IMR-90 (cell line): ENCODE results near the gene LAMA3. TPM values are rescaled to one million over a fixed set of nuclear protein-coding genes. Genes with fewer than 3 reads are reported as not detected.

Experiments
- ATAC-seq: fragments of 200-7000 bp; cut with Tn5 transposase; 2 replicates; pipeline ENCODE4 v1.9.1; 2020; ENCODE audit warnings: low read depth, mild to moderate bottlenecking, moderate library complexity
- BruUV-seq: library from RNA; stranded (reverse); fragments of 400-500 nt; replicated peaks from 2 replicates; lab custom pipeline; 2021; lab: Mats Ljungman, UMichigan
- CTCF ChIA-PET: fragments of 300-600 bp; formaldehyde crosslinking; extraction: SDS; loops from one replicate; lab custom pipeline; 2021; ENCODE audit warnings: antibody characterized with exemption; lab: Yijun Ruan, JAX
- POLR2A ChIA-PET: fragments of 300-600 bp; sonication (Branson Sonifier 250); formaldehyde crosslinking; loops from one replicate; lab custom pipeline; 2022; ENCODE audit warnings: antibody characterized with exemption; ENCODE audit not compliant: unreplicated experiment; lab: Charles Lee
- DNase-seq: peaks from one replicate; pipeline ENCODE4 v3.0.0; 2013
- H2AFZ ChIP-seq: replicated peaks from 2 replicates; pipeline ENCODE3; 2013; ENCODE audit warnings: low read length, mild to moderate bottlenecking; ENCODE audit not compliant: poor library complexity
- H2AK5ac ChIP-seq: 2 replicates; pipeline ENCODE4 v1.6.1; 2013; ENCODE audit warnings: low read depth, low read length, inconsistent platforms
- H2AK9ac ChIP-seq: replicated peaks from 2 replicates; pipeline ENCODE3; 2013; ENCODE audit warnings: mild to moderate bottlenecking, low read depth, low read length, moderate library complexity; ENCODE audit not compliant: poor library complexity
- H2BK120ac ChIP-seq: 2 replicates; pipeline ENCODE4 v1.6.1; 2013; ENCODE audit warnings: low read depth, low read length, inconsistent platforms
- H2BK15ac ChIP-seq: 3 replicates; pipeline ENCODE4 v1.6.1; 2013; ENCODE audit warnings: low read depth, low read length, inconsistent platforms
- H2BK20ac ChIP-seq: 2 replicates; pipeline ENCODE4 v1.6.1; 2013; ENCODE audit warnings: low read depth, mild to moderate bottlenecking, inconsistent platforms, low read length, moderate library complexity
- H2BK5ac ChIP-seq: 2 replicates; pipeline ENCODE4 v1.6.1; 2013; ENCODE audit warnings: mild to moderate bottlenecking, low read depth, low read length, inconsistent platforms; ENCODE audit not compliant: poor library complexity, severe bottlenecking
- H3K14ac ChIP-seq: replicated peaks from 2 replicates; pipeline ENCODE4 v1.6.1; 2013; ENCODE audit warnings: low read depth, low read length, inconsistent platforms
- H3K18ac ChIP-seq: 2 replicates; pipeline ENCODE4 v1.6.1; 2013; ENCODE audit warnings: low read depth, low read length, control low read depth
- H3K23ac ChIP-seq: 2 replicates; pipeline ENCODE4 v1.6.1; 2013; ENCODE audit warnings: low read depth, low read length, inconsistent platforms
- H3K27ac ChIP-seq: 2 replicates; pipeline ENCODE4 v1.5.1; 2013; ENCODE audit warnings: mild to moderate bottlenecking, control low read depth, low read length; ENCODE audit not compliant: insufficient read depth
- H3K27me3 ChIP-seq: 2 replicates; pipeline ENCODE4 v1.6.1; 2013; ENCODE audit warnings: low read length; ENCODE audit not compliant: control insufficient read depth, insufficient read depth
- H3K36me3 ChIP-seq: 2 replicates; pipeline ENCODE4 v1.6.1; 2013; ENCODE audit warnings: low read length, mixed read lengths; ENCODE audit not compliant: control insufficient read depth, insufficient read depth
- H3K4ac ChIP-seq: 2 replicates; pipeline ENCODE4 v1.6.1; 2013; ENCODE audit warnings: low read depth, low read length, inconsistent platforms
- H3K4me1 ChIP-seq: 2 replicates; pipeline ENCODE4 v1.6.1; 2013; ENCODE audit warnings: low read length, mixed read lengths; ENCODE audit not compliant: control insufficient read depth, insufficient read depth
- H3K4me2 ChIP-seq: 2 replicates; pipeline ENCODE4 v1.6.1; 2013; ENCODE audit warnings: low read depth, mild to moderate bottlenecking, control low read depth, low read length, moderate library complexity
- H3K4me3 ChIP-seq: 2 replicates; pipeline ENCODE4 v1.5.1; 2013; ENCODE audit warnings: low read depth, mild to moderate bottlenecking, control low read depth, low read length, moderate library complexity; ENCODE audit not compliant: insufficient read depth
- H3K56ac ChIP-seq: 2 replicates; pipeline ENCODE4 v1.6.1; 2013; ENCODE audit warnings: low read length, inconsistent platforms; ENCODE audit not compliant: insufficient read depth; ENCODE audit errors: extremely low read depth
- H3K79me1 ChIP-seq, 2 experiments: 2 replicates each; pipeline ENCODE4 v1.6.1; 2013; ENCODE audit warnings: low read length in 2 of 2, inconsistent platforms in 1 of 2, low read depth in 1 of 2
- H3K9ac ChIP-seq: 2 replicates; pipeline ENCODE4 v1.6.1; 2013; ENCODE audit warnings: low read depth, low read length, control low read depth
- H3K9me1 ChIP-seq: 2 replicates; pipeline ENCODE4 v1.6.1; 2013; ENCODE audit warnings: low read length, inconsistent platforms; ENCODE audit not compliant: insufficient read depth
- H3K9me3 ChIP-seq: 2 replicates; pipeline ENCODE4 v1.6.1; 2013; ENCODE audit warnings: low read length; ENCODE audit not compliant: control insufficient read depth, insufficient read depth
- H4K20me1 ChIP-seq: 2 replicates; pipeline ENCODE4 v1.6.1; 2013; ENCODE audit warnings: low read length, inconsistent platforms; ENCODE audit not compliant: insufficient read depth
- H4K5ac ChIP-seq: 2 replicates; pipeline ENCODE4 v1.6.1; 2013; ENCODE audit warnings: mild to moderate bottlenecking, low read depth, low read length, control low read depth
- H4K8ac ChIP-seq, 2 experiments: 2 replicates each; pipeline ENCODE4 v1.6.1; 2013; ENCODE audit warnings: low read depth in 2 of 2, low read length in 2 of 2, control low read depth in 1 of 2, inconsistent platforms in 1 of 2
- H4K91ac ChIP-seq: 2 replicates; pipeline ENCODE4 v1.6.1; 2013; ENCODE audit warnings: low read depth, low read length, inconsistent platforms; ENCODE audit not compliant: insufficient read depth
- BHLHE40 ChIP-seq: fragments of 150-350 bp; IDR thresholded peaks from 2 replicates; pipeline ENCODE4 v1.6.1; 2016; ENCODE audit warnings: mild to moderate bottlenecking, low read depth, low read length
- CEBPB ChIP-seq: IDR thresholded peaks from 2 replicates; pipeline ENCODE4 v1.6.1; 2012; ENCODE audit warnings: low read depth, low read length, improper control_type of control experiment
- CHD1 ChIP-seq: IDR thresholded peaks from 2 replicates; pipeline ENCODE4 v1.6.1; 2012; ENCODE audit warnings: low read depth, low read length, improper control_type of control experiment
- CTCF ChIP-seq: conservative IDR thresholded peaks from 2 replicates; pipeline ENCODE4 v1.5.1; 2012; ENCODE audit warnings: mild to moderate bottlenecking, low read depth, low read length, improper control_type of control experiment
- ELK1 ChIP-seq: fragments of 150-350 bp; IDR thresholded peaks from 2 replicates; pipeline ENCODE4 v1.6.1; 2016; ENCODE audit warnings: low read depth, mild to moderate bottlenecking, low read length, moderate library complexity, borderline replicate concordance
- FOS ChIP-seq: fragments of 150-350 bp; IDR thresholded peaks from 2 replicates; pipeline ENCODE4 v1.6.1; 2016; ENCODE audit warnings: low read depth, low read length
- MAFK ChIP-seq: IDR thresholded peaks from 2 replicates; pipeline ENCODE4 v1.6.1; 2012; ENCODE audit warnings: low read depth, low read length, improper control_type of control experiment
- MAZ ChIP-seq: IDR thresholded peaks from 2 replicates; pipeline ENCODE4 v1.6.1; 2012; ENCODE audit warnings: low read depth, mild to moderate bottlenecking, low read length, improper control_type of control experiment, moderate library complexity, borderline replicate concordance
- MXI1 ChIP-seq: IDR thresholded peaks from 2 replicates; pipeline ENCODE4 v1.6.1; 2012; ENCODE audit warnings: low read depth, mild to moderate bottlenecking, low read length, moderate library complexity, borderline replicate concordance
- NFE2L2 ChIP-seq: fragments of 150-350 bp; IDR thresholded peaks from 2 replicates; pipeline ENCODE4 v1.6.1; 2016; ENCODE audit warnings: low read depth, mild to moderate bottlenecking, low read length
- POLR2A ChIP-seq: IDR thresholded peaks from 2 replicates; pipeline ENCODE4 v1.6.1; 2012; ENCODE audit warnings: mild to moderate bottlenecking, low read depth, low read length
- RAD21 ChIP-seq: IDR thresholded peaks from 2 replicates; pipeline ENCODE4 v1.6.1; 2012; ENCODE audit warnings: low read length, improper control_type of control experiment
- RCOR1 ChIP-seq: IDR thresholded peaks from 2 replicates; pipeline ENCODE4 v1.6.1; 2012; ENCODE audit warnings: mild to moderate bottlenecking, low read length, improper control_type of control experiment; ENCODE audit not compliant: insufficient replicate concordance
- RFX5 ChIP-seq: IDR thresholded peaks from 2 replicates; pipeline ENCODE4 v1.8.0; 2012; ENCODE audit warnings: low read depth, mild to moderate bottlenecking, low read length, moderate library complexity
- SMC3 ChIP-seq: fragments of 150-350 bp; IDR thresholded peaks from 2 replicates; pipeline ENCODE4 v1.6.1; 2016; ENCODE audit warnings: low read depth, mild to moderate bottlenecking, antibody characterized with exemption, low read length, moderate library complexity
- USF2 ChIP-seq: fragments of 150-350 bp; IDR thresholded peaks from 2 replicates; pipeline ENCODE4 v1.6.1; 2017; ENCODE audit warnings: mild to moderate bottlenecking, antibody characterized with exemption, low read length, low read depth
- WGBS, 2 experiments: methylation state at CpG; one replicate each; pipeline versions ENCODE4 v1.1.5 to v1.1.7; 2013; ENCODE audit warnings: missing lambda C conversion rate in 2 of 2; ENCODE audit not compliant: insufficient read length in 1 of 2; ENCODE audit errors: extremely low coverage in 2 of 2; 5-methylcytosine and 5-hydroxymethylcytosine counted together
- dilution Hi-C: fragments of 300-500 bp; cut with HindIII; formaldehyde crosslinking; loops from one replicate; pipeline ENCODE4 v1.14.3; 2018; ENCODE audit warnings: low sequenced_read_pairs; ENCODE audit not compliant: unreplicated experiment
- in situ Hi-C: fragments of 300-500 bp; cut with MboI; formaldehyde crosslinking; loops from 3 replicates; pipeline ENCODE4 v1.14.3; 2019; ENCODE audit warnings: low sequenced_read_pairs, inconsistent platforms, mixed read lengths
- intact Hi-C: fragments of 100-400 bp; cut with micrococcal nuclease; formaldehyde crosslinking; loops from 2 replicates; pipeline ENCODE4 v1.10.0; 2022
- polyA plus RNA-seq, 3 experiments: library from polyadenylated mRNA; depleted of rRNA; stranded (reverse); fragments of >200 nt; gene quantifications; 2 replicates each; pipeline ENCODE4 v1.2.3, GENCODE V29; 2012; ENCODE audit warnings: low replicate concordance in 1 of 3
- total RNA-seq: library from RNA; depleted of rRNA; stranded (reverse); fragments of >200 nt; gene quantifications from 2 replicates; pipeline ENCODE4 v1.2.3, GENCODE V29; 2012

LAMA3 gene
- total and polyA plus RNA-seq, 2 of the 4 experiments (the other 2 are of a cell fraction), result 0.18 to 0.19 TPM

- Histone ChIP-seq H2AK5ac (no peak overlapping the region), H3K14ac (no peak overlapping the region), H3K4me2 (no peak overlapping the region), H2BK120ac (no peak overlapping the region), H3K9ac (no peak overlapping the region), H3K36me3 (no peaks in the 10 kb centered on the region), H2BK15ac (no peak overlapping the region), H3K27ac (no peak overlapping the region), H4K5ac (no peak overlapping the region), H4K8ac (no peak overlapping the region), H3K4ac (no peak overlapping the region), H3K9me3 (no peaks in the 10 kb centered on the region), H3K4me3 (no peak overlapping the region), H3K79me1 (no peaks in the 10 kb centered on the region), H2BK5ac (no peak overlapping the region), H2BK20ac (no peak overlapping the region), H3K18ac (no peak overlapping the region), H3K27me3 (peaks cover 1% of the 10 kb centered on the region; the same call in 1 of the 2 replicates), H4K20me1 (no peaks in the 10 kb centered on the region), H3K23ac (no peak overlapping the region), H3K9me1 (no peaks in the 10 kb centered on the region), H2AFZ (no peak overlapping the region), H2AK9ac (no peak overlapping the region), H3K4me1 (no peaks in the 10 kb centered on the region), H3K56ac (no peak overlapping the region), H4K91ac (no peak overlapping the region)
- no TSS peak for BruUV-seq
- no peak for TF ChIP-seq FOS
- TF ChIP-seq CEBPB, result no peak
- TF ChIP-seq RCOR1, result no peak
- TF ChIP-seq MAZ, result no peak
- TF ChIP-seq CTCF, result no peak
- TF ChIP-seq ELK1, result no peak
- TF ChIP-seq RFX5, result no peak
- no peak for TF ChIP-seq NFE2L2
- TF ChIP-seq USF2, result no peak
- TF ChIP-seq MXI1, result no peak
- no peak for TF ChIP-seq CHD1
- no peak for TF ChIP-seq RAD21
- TF ChIP-seq MAFK, result no peak
- TF ChIP-seq SMC3, result no peak
- TF ChIP-seq BHLHE40, result no peak
- no peak for TF ChIP-seq POLR2A
- ATAC-seq, result peak; percentile 69
- intact Hi-C loops, result no loop called here
- ChIA-PET CTCF (interaction anchor here (2.0 kb wide), 1 partner anchor 12 kb away, joined by 6 read pairs; no protein-coding TSS in a partner anchor), POLR2A (no interaction called here)
- dilution Hi-C loops, result no loop called here
- WGBS, 2 experiments, result 57% methylated on average over 1 of the region's 2 CpGs; no CpG with 5 or more reads in 1 of the 2 experiments
- peak; percentile 32 for DNase-seq
- in situ Hi-C loops, result no loop called here
These were observed 217.4 kb downstream of the LAMA3 start for GRCh38 chr18:23906658-23907057.
